ENCODE measurements around the gene LRRC8A.
"Not testable (repeated sequence)": the region's sequence is repeated elsewhere in the genome, so short reads cannot be mapped to it uniquely, and the experiment has no call there.

DNA sequence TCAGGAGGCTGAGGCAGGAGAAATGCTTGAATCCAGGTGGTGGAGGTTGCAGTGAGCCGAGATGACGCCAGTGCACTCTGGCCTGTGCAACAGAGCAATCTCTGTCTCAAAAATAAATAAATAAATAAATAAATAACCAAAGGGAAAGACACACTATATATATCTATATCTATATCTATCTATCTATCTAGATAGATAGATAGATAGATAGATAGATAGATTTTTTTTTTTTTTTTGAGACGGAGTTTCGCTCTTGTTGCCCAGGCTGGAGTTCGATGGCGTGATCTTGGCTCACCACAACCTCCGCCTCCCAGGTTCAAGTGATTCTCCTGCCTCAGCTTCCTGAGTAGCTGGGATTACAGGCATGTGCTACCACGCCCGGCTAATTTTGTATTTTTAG lies 79.5 kb downstream of the LRRC8A start:
- TF ChIP-seq, protein P1, sequence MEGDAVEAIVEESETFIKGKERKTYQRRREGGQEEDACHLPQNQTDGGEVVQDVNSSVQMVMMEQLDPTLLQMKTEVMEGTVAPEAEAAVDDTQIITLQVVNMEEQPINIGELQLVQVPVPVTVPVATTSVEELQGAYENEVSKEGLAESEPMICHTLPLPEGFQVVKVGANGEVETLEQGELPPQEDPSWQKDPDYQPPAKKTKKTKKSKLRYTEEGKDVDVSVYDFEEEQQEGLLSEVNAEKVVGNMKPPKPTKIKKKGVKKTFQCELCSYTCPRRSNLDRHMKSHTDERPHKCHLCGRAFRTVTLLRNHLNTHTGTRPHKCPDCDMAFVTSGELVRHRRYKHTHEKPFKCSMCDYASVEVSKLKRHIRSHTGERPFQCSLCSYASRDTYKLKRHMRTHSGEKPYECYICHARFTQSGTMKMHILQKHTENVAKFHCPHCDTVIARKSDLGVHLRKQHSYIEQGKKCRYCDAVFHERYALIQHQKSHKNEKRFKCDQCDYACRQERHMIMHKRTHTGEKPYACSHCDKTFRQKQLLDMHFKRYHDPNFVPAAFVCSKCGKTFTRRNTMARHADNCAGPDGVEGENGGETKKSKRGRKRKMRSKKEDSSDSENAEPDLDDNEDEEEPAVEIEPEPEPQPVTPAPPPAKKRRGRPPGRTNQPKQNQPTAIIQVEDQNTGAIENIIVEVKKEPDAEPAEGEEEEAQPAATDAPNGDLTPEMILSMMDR (IDR thresholded peaks at IDR 0.05; ENCODE audit: low read length) = not testable (repeated sequence)
- TF ChIP-seq EZH2 (IDR thresholded peaks at IDR 0.05; ENCODE audit: borderline replicate concordance, low read length) = not testable (repeated sequence)
